Fibroblast of skin of left quadriceps (primary cell): ENCODE measurements around the gene MXRA5.
"Not testable (repeated sequence)": the region's sequence is repeated elsewhere in the genome, so short reads cannot be mapped to it uniquely, and the experiment has no call there.

Experiments
- DNase-seq, 2 experiments: peaks; one replicate each; pipeline ENCODE4 v3.0.0-alpha.2; 2013; ENCODE audit warnings: low read depth in 2 of 2

The MXRA5 gene, protein sequence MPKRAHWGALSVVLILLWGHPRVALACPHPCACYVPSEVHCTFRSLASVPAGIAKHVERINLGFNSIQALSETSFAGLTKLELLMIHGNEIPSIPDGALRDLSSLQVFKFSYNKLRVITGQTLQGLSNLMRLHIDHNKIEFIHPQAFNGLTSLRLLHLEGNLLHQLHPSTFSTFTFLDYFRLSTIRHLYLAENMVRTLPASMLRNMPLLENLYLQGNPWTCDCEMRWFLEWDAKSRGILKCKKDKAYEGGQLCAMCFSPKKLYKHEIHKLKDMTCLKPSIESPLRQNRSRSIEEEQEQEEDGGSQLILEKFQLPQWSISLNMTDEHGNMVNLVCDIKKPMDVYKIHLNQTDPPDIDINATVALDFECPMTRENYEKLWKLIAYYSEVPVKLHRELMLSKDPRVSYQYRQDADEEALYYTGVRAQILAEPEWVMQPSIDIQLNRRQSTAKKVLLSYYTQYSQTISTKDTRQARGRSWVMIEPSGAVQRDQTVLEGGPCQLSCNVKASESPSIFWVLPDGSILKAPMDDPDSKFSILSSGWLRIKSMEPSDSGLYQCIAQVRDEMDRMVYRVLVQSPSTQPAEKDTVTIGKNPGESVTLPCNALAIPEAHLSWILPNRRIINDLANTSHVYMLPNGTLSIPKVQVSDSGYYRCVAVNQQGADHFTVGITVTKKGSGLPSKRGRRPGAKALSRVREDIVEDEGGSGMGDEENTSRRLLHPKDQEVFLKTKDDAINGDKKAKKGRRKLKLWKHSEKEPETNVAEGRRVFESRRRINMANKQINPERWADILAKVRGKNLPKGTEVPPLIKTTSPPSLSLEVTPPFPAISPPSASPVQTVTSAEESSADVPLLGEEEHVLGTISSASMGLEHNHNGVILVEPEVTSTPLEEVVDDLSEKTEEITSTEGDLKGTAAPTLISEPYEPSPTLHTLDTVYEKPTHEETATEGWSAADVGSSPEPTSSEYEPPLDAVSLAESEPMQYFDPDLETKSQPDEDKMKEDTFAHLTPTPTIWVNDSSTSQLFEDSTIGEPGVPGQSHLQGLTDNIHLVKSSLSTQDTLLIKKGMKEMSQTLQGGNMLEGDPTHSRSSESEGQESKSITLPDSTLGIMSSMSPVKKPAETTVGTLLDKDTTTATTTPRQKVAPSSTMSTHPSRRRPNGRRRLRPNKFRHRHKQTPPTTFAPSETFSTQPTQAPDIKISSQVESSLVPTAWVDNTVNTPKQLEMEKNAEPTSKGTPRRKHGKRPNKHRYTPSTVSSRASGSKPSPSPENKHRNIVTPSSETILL (N-terminal part only)

DNA sequence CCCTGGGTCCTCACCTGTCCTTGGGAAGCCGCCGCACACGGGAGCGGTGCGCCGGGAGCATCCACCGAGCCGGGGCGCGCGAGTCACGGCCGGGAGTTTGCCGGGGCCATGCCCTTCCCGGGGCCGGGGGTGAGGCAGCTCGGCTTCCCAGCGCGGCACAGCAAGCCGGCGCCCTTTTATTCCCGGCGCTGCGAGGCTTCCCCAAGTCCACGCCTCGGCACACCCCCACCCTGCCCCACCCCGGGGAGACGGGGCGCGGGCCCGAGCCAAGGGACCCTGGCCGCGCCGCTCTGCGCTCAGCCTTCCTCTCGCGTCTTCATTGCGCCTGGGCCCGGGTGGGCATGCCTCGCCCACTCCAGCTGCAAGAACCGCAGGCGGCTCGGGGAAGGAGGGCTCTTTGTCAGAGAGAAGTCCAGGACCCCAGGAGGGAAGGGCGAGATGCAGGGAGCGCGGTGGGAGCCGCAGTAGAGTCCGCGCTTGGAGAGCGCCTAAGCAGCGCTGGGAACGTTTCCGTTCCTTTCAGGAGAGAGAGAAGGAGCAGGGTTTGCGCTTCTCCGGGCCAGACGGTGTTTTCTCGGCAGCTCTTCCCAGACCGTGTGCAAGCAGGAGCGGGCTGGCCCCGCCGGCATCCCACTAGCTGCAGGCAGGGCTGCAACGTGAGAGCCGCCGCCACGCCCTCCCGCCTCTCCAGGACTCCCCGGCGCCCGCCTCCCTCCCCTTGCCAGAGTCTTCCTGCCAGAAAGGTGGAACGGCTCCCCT, at the start of gene MXRA5:
Gene MXRA5, minus strand, starts transcription at position 152 of the 759 bp plus-strand sequence. CDS start 2,819 bp downstream, outside the sequence.
- peak in 1 of 2 experiments; percentile 22 for DNase-seq

DNA sequence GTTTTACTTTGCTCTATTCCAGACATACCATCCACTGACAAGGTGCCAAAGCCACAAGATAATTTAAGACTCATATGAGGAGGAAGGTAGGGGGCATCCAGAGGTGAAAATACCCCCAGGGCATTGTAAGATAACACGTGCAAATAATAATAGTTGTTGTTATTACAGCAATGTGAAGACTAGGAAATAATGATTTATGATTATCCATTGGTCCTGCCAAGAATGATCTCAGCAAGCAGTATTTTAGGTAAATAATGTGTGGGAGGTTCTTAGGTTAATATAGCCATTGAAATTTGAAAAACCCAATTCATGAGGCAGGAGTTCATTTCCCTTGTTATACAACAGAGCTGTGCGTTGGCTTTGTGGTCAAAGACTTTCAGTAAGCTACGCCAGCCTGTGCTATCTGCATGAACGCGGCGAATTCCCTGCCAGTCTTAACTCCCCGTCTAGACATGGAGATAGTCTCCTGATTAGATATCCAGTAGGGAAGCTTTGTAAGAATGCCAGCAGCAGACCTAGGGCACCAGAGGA, 47.2 kb upstream of the MXRA5 start:
- peak; percentile 96 to 97 for DNase-seq

DNA sequence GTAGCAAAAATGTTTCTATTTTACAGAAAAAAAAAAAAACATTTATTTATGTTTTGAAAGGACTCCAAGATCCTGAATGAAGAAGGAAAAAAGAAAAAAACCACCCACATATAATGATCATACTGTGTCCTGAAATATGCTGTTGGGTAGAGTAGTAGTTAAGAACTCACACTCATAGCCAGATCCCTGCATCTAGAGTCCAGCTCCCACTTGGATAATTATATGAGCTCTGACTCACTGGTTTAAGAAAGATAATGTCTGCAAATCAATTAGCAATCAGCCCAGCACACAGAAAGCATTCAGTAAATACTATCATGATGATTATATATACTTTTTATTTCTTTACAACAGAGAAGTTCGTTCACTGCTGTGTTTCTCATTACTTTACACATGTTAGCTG, 46.7 kb upstream of the MXRA5 start:
- no peak for DNase-seq

DNA sequence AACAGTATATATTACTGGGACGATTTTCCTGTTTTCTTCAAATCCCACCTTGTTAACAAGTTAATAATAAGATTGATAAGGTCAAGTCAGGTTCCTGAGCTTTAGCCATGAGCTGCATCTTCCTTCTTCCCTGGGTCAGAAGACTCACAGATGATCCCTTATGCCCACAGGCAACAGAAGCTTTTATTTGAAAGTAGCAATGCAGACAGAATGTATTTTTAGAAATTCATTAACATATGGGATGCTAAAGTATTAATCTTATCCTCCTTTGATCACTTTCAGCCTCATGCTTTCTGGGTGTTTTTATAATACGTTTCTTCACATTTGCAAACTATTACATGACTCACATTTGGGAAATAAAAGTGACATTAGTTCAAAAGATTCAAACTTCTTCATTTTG, 42.0 kb upstream of the MXRA5 start:
- no peak for DNase-seq

DNA sequence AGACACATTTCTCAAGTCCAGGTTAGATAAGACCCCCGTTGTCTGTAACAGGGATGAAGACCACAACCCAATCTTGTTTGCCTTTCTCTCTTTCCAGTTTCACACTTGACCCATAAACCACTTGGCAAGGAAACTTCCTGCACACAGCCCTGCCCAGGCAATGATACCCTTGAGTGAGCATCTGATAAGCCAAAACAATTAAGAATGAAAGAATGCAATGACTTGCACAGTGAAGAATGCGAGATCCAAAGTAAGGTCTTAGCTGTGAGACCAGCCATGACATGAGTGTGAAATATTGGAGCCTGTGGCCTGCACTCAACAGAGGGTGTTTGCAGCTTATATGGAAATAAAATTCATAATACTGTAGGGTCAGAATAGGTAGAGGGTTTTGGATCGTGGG, 37.9 kb upstream of the MXRA5 start:
- no peak for DNase-seq

DNA sequence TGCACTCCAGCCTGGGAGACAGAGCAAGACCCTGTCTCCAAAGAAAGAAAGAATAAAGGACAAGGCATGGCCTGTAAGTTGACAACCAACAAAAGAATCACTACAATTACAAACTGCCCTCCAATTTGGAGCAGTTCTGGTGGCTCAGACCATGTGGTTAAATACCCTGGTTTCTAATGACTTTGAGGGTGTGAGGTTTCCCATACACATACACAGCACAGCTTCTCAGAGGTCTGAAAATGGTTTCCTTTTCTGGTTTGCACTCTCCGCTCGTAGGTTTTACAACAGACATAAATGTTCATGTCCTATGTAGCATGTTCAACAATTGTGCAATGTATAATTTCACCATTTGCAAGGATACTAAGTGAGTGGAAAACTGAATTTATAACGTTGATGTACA, 34.2 kb upstream of the MXRA5 start:
- DNase-seq = no peak

DNA sequence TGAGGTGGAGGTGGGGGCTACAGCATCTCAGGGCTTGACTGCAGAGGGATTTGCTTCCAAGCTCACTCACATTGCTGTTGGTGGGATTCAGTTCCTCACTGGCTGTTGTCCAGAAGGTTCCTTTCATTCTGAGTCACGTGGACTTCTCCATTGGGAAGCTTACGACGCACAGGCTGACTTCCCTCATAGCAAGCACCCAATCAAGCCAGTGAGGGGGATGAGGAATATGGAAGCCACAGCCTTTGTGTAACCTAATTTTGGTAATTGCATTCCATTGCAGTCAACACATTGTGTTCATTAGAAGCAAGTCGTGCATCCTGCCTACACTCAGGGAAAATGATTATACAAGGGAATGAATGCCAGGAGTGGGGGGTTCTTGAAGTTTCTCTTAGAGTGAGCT, 32.7 kb upstream of the MXRA5 start:
- no peak for DNase-seq

DNA sequence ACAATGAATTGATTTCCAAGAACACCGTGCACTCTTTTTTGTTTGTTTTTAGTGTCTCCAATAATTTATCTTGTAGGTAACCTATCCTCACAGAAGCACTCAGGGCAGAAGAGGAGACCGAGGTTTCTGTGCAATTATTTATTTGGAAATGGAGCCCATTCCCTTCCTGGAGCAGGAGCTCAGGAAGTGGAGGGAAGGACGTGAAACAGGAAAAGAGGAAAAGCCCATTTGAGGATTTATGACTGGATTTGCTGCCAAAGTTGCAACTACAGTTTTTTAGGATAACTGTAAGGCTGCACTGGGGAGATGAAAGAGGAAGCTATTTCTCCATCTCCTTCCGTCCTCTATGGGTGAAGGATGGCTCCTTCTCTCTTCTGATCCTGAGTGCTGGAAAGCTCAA, 31.7 kb upstream of the MXRA5 start:
- DNase-seq = no peak

DNA sequence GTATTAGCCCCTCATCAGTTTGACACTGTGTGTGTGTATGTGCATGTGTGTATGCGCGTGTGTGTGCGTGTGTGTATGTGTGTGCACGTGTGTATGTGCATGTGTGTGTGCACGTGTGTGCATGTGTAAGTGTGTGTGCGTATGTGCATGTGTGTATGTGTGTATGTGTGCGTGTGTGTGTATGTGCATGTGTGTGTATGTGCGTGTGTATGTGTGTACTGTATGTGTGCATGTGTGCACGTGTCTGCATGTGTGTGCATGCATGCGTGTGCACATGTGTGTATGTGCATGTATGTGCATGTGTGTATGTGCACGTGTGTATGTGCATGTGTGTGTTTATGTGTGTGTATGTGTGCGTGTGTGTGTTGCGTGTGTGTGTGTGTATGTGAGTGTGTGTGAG, 31.1 kb upstream of the MXRA5 start:
- no peak for DNase-seq

DNA sequence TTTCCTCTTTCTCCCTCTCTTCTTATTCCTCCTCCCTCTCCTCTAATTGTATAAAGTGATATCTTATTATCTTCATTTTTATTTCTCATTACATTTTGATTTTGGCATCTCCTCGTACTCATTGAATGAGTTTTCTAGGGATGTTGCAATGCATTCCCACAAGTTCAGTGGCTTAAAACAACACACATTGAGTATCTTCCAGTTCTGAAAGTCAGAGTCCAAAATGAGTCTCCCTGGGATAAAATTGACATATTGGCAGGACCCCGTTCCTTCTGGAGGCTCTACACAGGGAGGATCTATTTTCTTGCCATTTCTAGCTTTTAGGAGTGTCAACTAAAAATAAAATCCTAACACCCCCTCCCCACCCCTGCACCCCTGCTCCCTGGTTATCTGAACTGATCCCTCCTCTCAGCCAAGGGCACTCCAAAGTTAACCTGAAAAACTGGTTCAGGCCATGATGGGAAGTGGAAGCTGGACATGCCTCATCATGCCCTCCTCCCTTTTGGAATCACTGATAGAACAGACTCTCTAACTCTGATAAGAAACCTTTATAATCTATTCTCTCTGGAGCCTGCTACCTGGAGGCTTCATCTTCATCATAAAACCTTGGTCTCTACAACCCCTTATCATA, 29.5 kb upstream of the MXRA5 start:
- DNase-seq = not testable (repeated sequence)

DNA sequence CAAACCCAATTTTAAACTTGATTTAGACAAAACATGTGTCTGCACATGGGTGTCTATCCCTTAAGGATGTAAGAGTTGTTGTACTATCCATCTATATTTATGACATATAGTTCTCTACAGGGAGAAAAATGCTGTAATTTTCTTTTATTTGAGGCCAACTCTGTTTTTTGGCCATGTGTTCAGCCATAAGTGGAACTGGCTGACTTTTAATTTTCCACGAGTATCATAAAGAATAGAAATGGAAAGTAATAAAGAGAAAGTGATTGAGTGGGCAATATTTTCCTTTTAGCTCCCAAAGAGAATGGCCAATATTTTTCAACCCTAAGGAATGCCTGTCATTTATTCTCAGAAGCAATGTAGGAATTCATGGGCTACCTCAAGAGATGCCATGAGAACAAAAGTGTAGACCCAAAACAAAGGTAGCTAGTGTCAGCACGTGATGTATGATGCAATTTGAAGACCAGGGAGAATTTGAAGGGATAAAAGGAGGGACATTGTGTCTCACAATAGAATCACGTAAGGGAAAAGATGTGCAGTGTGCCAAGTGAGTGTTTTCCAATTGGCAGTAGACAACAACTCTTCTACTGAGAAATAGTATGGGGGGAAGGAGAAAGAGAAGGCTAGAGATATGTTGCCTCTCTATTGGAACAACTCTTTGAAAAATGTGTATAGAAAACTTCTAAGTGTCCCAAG, 27.8 kb upstream of the MXRA5 start:
- DNase-seq = no peak

DNA sequence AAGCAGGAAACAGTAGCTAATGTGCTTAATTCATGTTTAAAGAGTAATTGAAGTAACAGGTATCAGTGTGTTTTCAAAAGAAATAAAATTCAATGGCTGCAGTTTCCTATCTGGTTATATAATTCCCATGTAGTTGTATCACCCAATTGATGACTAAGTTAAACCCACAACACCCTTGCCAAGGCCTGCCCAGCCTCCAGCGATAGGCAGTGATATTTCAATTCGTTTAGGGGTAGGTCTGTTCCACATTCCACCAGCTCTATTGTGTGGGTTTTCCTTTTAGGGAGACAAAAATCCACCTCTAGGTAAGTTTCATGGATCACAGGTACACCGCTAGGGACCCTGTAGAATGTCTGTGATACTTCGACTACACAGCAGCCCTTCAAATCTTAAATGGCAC, 24.7 kb upstream of the MXRA5 start:
- no peak for DNase-seq

DNA sequence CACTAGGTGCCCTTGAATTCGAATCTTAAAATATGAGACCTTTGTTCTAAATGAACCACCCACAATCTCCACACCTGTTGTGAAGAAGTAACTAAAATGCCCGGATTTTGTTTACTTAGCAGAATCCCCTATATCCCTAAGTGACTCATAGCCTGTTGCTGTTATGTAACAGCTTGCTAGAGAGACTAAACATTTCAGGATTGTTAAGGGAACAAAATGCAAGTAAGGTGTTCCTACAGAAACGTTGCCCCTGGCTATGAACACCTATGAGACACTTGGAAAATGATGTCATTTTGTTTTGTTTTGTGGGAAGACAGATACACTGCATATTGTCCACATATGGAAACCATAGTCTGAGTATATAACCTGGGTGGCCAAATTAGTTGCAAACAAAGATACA, 24.2 kb upstream of the MXRA5 start:
- no peak for DNase-seq

DNA sequence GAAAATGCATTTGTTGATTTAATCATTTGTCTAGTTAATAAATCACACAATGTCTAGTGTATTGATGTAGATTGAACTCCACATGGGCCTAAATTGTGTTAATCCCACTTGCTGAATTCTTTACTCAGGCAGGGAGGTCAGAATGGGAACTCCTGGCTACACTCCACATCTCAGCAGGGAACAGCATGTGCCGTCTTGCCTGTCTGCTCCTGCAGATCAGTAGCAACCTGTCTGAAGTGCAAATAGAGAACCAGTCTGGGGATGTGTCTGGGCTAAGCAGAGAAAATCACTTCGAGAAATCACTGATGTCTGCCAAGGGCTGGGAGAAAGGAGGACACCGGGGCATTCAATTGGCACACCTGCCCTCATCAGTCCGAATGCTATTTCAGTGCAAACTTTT, 16.5 kb upstream of the MXRA5 start:
- no peak for DNase-seq

DNA sequence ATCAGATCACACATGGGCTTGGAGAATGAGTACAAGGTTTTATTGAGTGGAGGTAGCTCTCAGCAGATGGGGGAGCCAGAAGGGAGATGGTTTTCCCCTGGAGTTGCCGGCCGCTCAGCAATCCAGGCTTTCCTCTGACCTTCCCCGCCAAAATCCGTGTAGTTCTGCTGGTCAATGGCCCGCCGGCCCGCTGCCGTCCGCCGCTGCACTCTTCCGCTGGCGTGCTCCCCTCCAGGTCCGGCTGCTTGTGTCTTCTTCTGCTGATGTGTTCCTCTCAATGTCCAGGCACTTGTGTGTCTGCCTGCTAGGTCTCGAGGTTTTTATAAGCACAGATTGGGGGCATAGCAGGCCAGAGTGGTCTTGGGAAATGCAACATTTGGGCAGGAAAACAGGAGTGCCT, 14.4 kb upstream of the MXRA5 start:
- no peak for DNase-seq

DNA sequence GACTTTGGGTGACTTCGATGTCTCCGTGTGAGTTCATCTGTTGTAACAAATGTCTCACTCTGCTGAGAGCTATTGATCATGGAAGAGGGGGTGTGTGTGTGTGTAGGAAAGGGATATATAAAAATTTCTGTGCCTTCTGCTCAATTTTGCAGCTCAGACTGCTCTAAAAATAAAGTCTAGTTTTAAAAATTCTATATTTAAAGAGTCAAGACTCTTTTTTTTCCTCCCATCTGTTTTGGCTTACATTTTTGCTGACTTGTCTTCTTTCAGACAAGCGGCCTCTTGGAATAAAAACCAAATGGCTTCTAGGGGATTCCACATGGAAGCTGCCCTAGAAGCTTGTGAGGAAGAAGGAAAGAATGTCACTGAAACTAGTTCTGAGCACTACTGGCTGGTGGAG, 6.3 kb upstream of the MXRA5 start:
- DNase-seq = not testable (repeated sequence)

DNA sequence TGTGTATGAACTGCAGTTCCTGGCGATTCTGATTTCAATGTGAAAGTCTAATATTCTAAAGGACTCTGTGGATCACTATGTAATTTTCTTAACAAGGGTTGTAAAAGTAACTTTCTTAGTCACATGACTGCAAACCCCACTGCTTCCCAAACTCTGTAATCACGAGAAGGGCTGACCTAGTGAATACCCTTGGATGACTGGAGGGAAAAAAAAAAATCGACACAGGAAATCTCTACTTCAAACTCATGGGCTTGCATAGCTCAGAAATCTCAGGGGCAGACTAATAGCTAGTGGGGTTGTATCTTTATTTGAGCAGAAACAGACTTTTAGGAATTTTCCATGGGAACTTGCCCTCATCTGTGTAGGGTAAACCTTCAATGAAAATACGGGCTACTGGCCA, 4.8 kb upstream of the MXRA5 start:
- DNase-seq = no peak

DNA sequence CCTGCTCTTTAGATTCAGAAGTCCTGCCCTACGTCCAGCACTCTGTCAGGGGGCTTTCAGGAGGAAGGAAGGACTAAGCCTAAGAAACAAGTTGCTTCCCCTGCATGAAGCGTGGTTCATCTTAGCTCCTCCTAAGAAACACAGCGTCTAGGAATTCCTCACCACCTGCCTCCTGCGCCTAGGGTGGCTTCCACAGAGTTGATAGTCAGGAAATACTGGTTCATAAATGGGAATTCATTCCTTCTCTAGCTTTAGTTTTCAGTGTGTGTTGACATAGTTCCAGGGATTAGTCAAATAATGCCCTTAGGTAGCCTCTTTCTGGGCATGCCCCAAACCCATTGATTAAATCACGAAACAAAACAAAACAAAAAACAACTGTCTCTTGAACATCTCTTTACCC, 1.7 kb upstream of the MXRA5 start:
- DNase-seq = no peak

DNA sequence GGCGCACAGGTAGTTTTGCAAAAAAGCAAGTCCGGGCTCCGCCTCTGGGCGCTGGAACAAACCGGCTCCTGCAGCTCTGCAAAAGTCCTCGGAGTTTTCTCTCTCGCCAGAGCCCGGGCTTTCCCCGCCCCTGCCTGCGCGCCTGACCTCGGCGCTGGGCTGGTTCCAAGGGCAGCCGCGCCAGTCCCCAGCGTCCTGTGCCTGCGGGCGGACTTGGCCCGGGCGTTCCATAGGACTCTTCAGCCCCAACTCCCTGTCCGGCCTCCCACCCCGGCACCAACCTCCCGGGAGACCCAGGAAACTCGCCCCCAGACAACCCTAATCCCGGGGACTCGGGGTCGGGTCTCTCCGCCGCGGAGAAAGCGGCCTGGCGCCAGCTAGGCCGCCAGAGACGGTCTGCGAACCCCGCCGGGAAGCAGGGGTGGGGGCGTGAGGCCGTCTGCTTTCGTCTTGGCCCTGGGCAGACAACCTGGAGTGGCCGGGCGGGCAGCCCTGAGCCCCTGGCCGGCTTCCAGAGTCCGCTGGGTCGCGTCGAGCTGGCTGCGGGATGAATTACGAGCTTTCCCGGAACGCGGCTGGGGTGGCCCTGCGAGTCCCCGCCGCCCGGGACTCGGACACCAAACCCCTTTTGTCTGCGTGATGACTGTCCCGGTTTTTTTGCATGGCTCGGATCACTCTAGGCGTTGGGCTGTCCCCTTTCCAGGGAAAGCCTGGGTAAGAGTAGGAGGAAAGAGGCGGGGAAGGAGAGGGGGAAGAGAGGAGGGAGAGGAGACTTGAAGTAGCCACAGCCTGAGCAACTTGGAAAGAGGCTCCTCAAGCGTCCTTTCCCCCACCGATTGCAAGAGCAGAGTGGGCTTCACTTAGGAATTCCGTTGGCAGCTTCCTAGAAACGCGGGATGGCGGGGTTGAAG, 916 bp downstream of the MXRA5 start:
- no peak for DNase-seq
